Body of pancreas (tissue), 4 donors: ENCODE data around the gene PGPEP1.

ENCODE experiments used
- CTCF ChIP-seq, 7 experiments: fragments of 450-650 bp in 4 of 7; fragments of 200-600 bp in 3 of 7; sonication (generic) in 3 of 7; IDR thresholded peaks; one replicate each; pipeline ENCODE4 v1.5.1; 2016 to 2019; ENCODE audit warnings: antibody characterized with exemption in 7 of 7
- POLR2A ChIP-seq, 3 donors: fragments of 450-650 bp; IDR thresholded peaks; one replicate each; pipeline ENCODE4 v1.6.1; 2016; ENCODE audit warnings: antibody characterized with exemption in 3 of 3, mild to moderate bottlenecking in 2 of 3

GRCh38 chr19:18396471-18397241, 56.3 kb downstream of the PGPEP1 start:
- TF ChIP-seq CTCF (IDR thresholded peaks at IDR 0.05) = no peak
- TF ChIP-seq POLR2A (IDR thresholded peaks at IDR 0.05) = no peak
